GM12892 (cell line): ENCODE results near the gene GON4L.

Experiments used
- POLR2A ChIP-seq: IDR thresholded peaks from 2 replicates; pipeline ENCODE4 v1.6.1; 2011; ENCODE audit warnings: low read depth, low read length, control low read depth
- POLR2AphosphoS5 ChIP-seq: IDR thresholded peaks from 2 replicates; pipeline ENCODE4 v1.6.1; 2011; ENCODE audit warnings: low read depth, low read length, control low read depth
- TAF1 ChIP-seq: IDR thresholded peaks from 2 replicates; pipeline ENCODE4 v1.6.1; 2011; ENCODE audit warnings: low read depth, mild to moderate bottlenecking, control low read depth, low read length, borderline replicate concordance

- no peak for TF ChIP-seq POLR2A
- no peak for TF ChIP-seq POLR2AphosphoS5
- TF ChIP-seq TAF1 = no peak
Observed at GRCh38 chr1:155873860-155874259, 16.8 kb upstream of the GON4L start.
